ENCODE results near the gene GABBR2.
"Not testable (repeated sequence)": the region's sequence is repeated elsewhere in the genome, so short reads cannot be mapped to it uniquely, and the experiment has no call there.

- TF ChIP-seq CTCF (IDR thresholded peaks at IDR 0.05); POLR2A (IDR thresholded peaks at IDR 0.05; ENCODE audit: low read depth): not testable (repeated sequence)
Observed at GRCh38 chr9:98684816-98685215, 23.9 kb downstream of the GABBR2 start.
